ENCODE results near the gene FAM186B. TPM values are rescaled to one million over a fixed set of nuclear protein-coding genes. Genes with fewer than 3 reads are reported as not detected.
A peak's percentile ranks its signal among the peaks of the same experiment; 100 is the strongest.

The FAM186B gene
- total and polyA plus RNA-seq, 2 of the 13 experiments (the other 11 are each of a cell fraction or from before 2014, with no cell fraction given): 0.07 to 0.20 TPM

DNA sequence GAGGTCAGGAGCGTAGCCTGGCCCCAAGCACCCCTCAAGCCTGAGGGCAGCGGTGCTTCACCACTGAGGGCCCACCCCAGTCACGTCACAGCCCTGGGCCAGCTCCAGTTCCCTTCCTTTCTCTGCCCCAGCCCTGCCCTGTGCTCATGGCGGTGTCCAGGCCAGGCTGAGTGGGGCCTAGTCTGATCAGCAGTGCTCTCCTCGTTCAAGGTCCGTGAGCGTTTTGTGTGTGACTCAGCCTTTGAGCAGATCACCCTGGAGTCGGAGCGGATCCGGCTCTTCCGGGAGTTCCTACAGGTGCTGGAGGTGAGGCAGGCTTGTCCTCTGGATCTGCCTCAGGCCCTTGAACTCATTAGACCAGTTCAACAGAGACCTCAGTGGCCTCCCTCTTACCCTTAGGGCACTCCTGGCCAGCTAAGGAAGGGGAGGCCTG is 36.9 kb upstream of the FAM186B start (continued):
- TF ChIP-seq, protein P1, sequence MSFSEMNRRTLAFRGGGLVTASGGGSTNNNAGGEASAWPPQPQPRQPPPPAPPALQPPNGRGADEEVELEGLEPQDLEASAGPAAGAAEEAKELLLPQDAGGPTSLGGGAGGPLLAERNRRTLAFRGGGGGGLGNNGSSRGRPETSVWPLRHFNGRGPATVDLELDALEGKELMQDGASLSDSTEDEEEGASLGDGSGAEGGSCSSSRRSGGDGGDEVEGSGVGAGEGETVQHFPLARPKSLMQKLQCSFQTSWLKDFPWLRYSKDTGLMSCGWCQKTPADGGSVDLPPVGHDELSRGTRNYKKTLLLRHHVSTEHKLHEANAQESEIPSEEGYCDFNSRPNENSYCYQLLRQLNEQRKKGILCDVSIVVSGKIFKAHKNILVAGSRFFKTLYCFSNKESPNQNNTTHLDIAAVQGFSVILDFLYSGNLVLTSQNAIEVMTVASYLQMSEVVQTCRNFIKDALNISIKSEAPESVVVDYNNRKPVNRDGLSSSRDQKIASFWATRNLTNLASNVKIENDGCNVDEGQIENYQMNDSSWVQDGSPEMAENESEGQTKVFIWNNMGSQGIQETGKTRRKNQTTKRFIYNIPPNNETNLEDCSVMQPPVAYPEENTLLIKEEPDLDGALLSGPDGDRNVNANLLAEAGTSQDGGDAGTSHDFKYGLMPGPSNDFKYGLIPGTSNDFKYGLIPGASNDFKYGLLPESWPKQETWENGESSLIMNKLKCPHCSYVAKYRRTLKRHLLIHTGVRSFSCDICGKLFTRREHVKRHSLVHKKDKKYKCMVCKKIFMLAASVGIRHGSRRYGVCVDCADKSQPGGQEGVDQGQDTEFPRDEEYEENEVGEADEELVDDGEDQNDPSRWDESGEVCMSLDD (CRISPR knock-in tag; IDR thresholded peaks at IDR 0.05; ENCODE audit: borderline replicate concordance): no peak
- no peak for TF ChIP-seq ZBTB42 (CRISPR knock-in tag; IDR thresholded peaks at IDR 0.05)
- TF ChIP-seq ZNF296 (CRISPR knock-in tag; conservative IDR thresholded peaks at IDR 0.05): no peak
- no peak for TF ChIP-seq ZNF34 (CRISPR knock-in tag; IDR thresholded peaks at IDR 0.05; ENCODE audit: borderline replicate concordance)
- TF ChIP-seq, protein P2, sequence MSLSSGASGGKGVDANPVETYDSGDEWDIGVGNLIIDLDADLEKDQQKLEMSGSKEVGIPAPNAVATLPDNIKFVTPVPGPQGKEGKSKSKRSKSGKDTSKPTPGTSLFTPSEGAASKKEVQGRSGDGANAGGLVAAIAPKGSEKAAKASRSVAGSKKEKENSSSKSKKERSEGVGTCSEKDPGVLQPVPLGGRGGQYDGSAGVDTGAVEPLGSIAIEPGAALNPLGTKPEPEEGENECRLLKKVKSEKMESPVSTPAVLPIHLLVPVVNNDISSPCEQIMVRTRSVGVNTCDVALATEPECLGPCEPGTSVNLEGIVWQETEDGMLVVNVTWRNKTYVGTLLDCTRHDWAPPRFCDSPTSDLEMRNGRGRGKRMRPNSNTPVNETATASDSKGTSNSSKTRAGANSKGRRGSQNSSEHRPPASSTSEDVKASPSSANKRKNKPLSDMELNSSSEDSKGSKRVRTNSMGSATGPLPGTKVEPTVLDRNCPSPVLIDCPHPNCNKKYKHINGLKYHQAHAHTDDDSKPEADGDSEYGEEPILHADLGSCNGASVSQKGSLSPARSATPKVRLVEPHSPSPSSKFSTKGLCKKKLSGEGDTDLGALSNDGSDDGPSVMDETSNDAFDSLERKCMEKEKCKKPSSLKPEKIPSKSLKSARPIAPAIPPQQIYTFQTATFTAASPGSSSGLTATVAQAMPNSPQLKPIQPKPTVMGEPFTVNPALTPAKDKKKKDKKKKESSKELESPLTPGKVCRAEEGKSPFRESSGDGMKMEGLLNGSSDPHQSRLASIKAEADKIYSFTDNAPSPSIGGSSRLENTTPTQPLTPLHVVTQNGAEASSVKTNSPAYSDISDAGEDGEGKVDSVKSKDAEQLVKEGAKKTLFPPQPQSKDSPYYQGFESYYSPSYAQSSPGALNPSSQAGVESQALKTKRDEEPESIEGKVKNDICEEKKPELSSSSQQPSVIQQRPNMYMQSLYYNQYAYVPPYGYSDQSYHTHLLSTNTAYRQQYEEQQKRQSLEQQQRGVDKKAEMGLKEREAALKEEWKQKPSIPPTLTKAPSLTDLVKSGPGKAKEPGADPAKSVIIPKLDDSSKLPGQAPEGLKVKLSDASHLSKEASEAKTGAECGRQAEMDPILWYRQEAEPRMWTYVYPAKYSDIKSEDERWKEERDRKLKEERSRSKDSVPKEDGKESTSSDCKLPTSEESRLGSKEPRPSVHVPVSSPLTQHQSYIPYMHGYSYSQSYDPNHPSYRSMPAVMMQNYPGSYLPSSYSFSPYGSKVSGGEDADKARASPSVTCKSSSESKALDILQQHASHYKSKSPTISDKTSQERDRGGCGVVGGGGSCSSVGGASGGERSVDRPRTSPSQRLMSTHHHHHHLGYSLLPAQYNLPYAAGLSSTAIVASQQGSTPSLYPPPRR (CRISPR knock-in tag; IDR thresholded peaks at IDR 0.05; ENCODE audit: borderline replicate concordance): 0 out of 2 replicates have a peak, but pooled peaks have one; percentile 15
- TF ChIP-seq, protein P3, sequence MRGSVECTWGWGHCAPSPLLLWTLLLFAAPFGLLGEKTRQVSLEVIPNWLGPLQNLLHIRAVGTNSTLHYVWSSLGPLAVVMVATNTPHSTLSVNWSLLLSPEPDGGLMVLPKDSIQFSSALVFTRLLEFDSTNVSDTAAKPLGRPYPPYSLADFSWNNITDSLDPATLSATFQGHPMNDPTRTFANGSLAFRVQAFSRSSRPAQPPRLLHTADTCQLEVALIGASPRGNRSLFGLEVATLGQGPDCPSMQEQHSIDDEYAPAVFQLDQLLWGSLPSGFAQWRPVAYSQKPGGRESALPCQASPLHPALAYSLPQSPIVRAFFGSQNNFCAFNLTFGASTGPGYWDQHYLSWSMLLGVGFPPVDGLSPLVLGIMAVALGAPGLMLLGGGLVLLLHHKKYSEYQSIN (CRISPR knock-in tag; IDR thresholded peaks at IDR 0.05; ENCODE audit: borderline replicate concordance): no peak
- TF ChIP-seq ARNTL (CRISPR knock-in tag; IDR thresholded peaks at IDR 0.05): no peak
- TF ChIP-seq, protein P4, sequence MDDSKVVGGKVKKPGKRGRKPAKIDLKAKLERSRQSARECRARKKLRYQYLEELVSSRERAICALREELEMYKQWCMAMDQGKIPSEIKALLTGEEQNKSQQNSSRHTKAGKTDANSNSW (CRISPR knock-in tag; IDR thresholded peaks at IDR 0.05; ENCODE audit: borderline replicate concordance): no peak
- no peak; the same call in 1 of the 2 replicates for TF ChIP-seq MIXL1 (CRISPR knock-in tag; IDR thresholded peaks at IDR 0.05)
- no peak for TF ChIP-seq ZNF17 (CRISPR knock-in tag; IDR thresholded peaks at IDR 0.05)
- no peak for TF ChIP-seq ZNF543 (CRISPR knock-in tag; IDR thresholded peaks at IDR 0.05)
- no peak for TF ChIP-seq ZC3H13 (CRISPR knock-in tag; IDR thresholded peaks at IDR 0.05)
- no peak for TF ChIP-seq ZNF83 (CRISPR knock-in tag; IDR thresholded peaks at IDR 0.05; ENCODE audit: borderline replicate concordance)
- TF ChIP-seq, protein P5, sequence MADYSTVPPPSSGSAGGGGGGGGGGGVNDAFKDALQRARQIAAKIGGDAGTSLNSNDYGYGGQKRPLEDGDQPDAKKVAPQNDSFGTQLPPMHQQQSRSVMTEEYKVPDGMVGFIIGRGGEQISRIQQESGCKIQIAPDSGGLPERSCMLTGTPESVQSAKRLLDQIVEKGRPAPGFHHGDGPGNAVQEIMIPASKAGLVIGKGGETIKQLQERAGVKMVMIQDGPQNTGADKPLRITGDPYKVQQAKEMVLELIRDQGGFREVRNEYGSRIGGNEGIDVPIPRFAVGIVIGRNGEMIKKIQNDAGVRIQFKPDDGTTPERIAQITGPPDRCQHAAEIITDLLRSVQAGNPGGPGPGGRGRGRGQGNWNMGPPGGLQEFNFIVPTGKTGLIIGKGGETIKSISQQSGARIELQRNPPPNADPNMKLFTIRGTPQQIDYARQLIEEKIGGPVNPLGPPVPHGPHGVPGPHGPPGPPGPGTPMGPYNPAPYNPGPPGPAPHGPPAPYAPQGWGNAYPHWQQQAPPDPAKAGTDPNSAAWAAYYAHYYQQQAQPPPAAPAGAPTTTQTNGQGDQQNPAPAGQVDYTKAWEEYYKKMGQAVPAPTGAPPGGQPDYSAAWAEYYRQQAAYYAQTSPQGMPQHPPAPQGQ (CRISPR knock-in tag; IDR thresholded peaks at IDR 0.05; ENCODE audit: borderline replicate concordance): no peak
- TF ChIP-seq, protein P6, sequence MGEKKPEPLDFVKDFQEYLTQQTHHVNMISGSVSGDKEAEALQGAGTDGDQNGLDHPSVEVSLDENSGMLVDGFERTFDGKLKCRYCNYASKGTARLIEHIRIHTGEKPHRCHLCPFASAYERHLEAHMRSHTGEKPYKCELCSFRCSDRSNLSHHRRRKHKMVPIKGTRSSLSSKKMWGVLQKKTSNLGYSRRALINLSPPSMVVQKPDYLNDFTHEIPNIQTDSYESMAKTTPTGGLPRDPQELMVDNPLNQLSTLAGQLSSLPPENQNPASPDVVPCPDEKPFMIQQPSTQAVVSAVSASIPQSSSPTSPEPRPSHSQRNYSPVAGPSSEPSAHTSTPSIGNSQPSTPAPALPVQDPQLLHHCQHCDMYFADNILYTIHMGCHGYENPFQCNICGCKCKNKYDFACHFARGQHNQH (CRISPR knock-in tag; IDR thresholded peaks at IDR 0.05): no peak
- no peak for TF ChIP-seq RFX1 (IDR thresholded peaks at IDR 0.05)
- no peak for TF ChIP-seq ZNF777 (CRISPR knock-in tag; IDR thresholded peaks at IDR 0.05)
- no peak for TF ChIP-seq ZNF660 (CRISPR knock-in tag; IDR thresholded peaks at IDR 0.05; ENCODE audit: borderline replicate concordance, low read depth)
- TF ChIP-seq TBP (CRISPR knock-in tag; IDR thresholded peaks at IDR 0.05): no peak
